ENCODE results near the gene ROBO1. TPM values are rescaled to one million over a fixed set of nuclear protein-coding genes. Genes with fewer than 3 reads are reported as not detected.

ROBO1 gene
- total and polyA plus RNA-seq, 2 of the 13 experiments (the other 11 are each of a cell fraction or from before 2014, with no cell fraction given) = 52.2 to 71.0 TPM

GRCh38 chr3:79019137-79019923, 748.5 kb downstream of the ROBO1 start (continued):
- TF ChIP-seq HDAC1 (CRISPR knock-in tag; IDR thresholded peaks at IDR 0.05) (peak; percentile 24), ZNF878 (CRISPR knock-in tag; IDR thresholded peaks at IDR 0.05) (no peak), CSRNP2 (CRISPR knock-in tag; conservative IDR thresholded peaks at IDR 0.05; ENCODE audit: low read depth) (no peak), NFAT5 (CRISPR knock-in tag; IDR thresholded peaks at IDR 0.05) (no peak), TGIF2 (CRISPR knock-in tag; IDR thresholded peaks at IDR 0.05) (no peak; the same call in 1 of the 2 replicates), YEATS2 (CRISPR knock-in tag; IDR thresholded peaks at IDR 0.05; ENCODE audit: borderline replicate concordance) (no peak), ZNF275 (CRISPR knock-in tag; IDR thresholded peaks at IDR 0.05; ENCODE audit: borderline replicate concordance) (no peak), MZF1 (CRISPR knock-in tag; IDR thresholded peaks at IDR 0.05; ENCODE audit: borderline replicate concordance) (no peak), ZNF691 (CRISPR knock-in tag; IDR thresholded peaks at IDR 0.05; ENCODE audit: borderline replicate concordance, low read depth) (no peak), CEBPZ (IDR thresholded peaks at IDR 0.05; ENCODE audit: low read length) (no peak), SALL1 (CRISPR knock-in tag; IDR thresholded peaks at IDR 0.05) (peak; percentile 75), ELF3 (CRISPR knock-in tag; IDR thresholded peaks at IDR 0.05) (no peak), ZFX (CRISPR knock-in tag; IDR thresholded peaks at IDR 0.05; ENCODE audit: low read depth) (0 out of 2 replicates have a peak, but pooled peaks have one; percentile 37), CENPX (CRISPR knock-in tag; IDR thresholded peaks at IDR 0.05) (no peak)
